Ishikawa (cell line): ENCODE data around the gene PPARG.

Experiments
- CEBPB ChIP-seq: IDR thresholded peaks from 2 replicates; pipeline ENCODE4 v1.6.1; 2012
- CREB1 ChIP-seq: IDR thresholded peaks from 2 replicates; pipeline ENCODE4 v1.6.1; 2012; ENCODE audit warnings: low read depth
- EGR1 ChIP-seq: IDR thresholded peaks from 2 replicates; pipeline ENCODE4 v1.6.1; 2012
- EP300 ChIP-seq: IDR thresholded peaks from 2 replicates; pipeline ENCODE4 v1.6.1; 2012; ENCODE audit warnings: borderline replicate concordance
- FOXM1 ChIP-seq: IDR thresholded peaks from 2 replicates; pipeline ENCODE4 v1.6.1; 2012; ENCODE audit warnings: low read depth, borderline replicate concordance
- NFIC ChIP-seq: IDR thresholded peaks from 2 replicates; pipeline ENCODE4 v1.6.1; 2012
- RAD21 ChIP-seq: IDR thresholded peaks from 2 replicates; pipeline ENCODE4 v1.6.1; 2012; ENCODE audit warnings: low read depth
- REST ChIP-seq: IDR thresholded peaks from 2 replicates; pipeline ENCODE4 v1.6.1; 2012; ENCODE audit warnings: low read depth, mild to moderate bottlenecking
- TAF1 ChIP-seq: IDR thresholded peaks from 2 replicates; pipeline ENCODE4 v1.6.1; 2012; ENCODE audit warnings: low read depth, mild to moderate bottlenecking
- TCF12 ChIP-seq: IDR thresholded peaks from 2 replicates; pipeline ENCODE4 v1.6.1; 2012; ENCODE audit warnings: low read depth
- TEAD4 ChIP-seq: IDR thresholded peaks from 2 replicates; pipeline ENCODE4 v1.6.1; 2012
- USF1 ChIP-seq: IDR thresholded peaks from 2 replicates; pipeline ENCODE4 v1.6.1; 2012
- YY1 ChIP-seq: IDR thresholded peaks from 2 replicates; pipeline ENCODE4 v1.6.1; 2012; ENCODE audit warnings: low read depth
- ZBTB7A ChIP-seq: IDR thresholded peaks from 2 replicates; pipeline ENCODE4 v1.6.1; 2012; ENCODE audit warnings: low read depth
- TF ChIP-seq, protein P1 (sequence below): IDR thresholded peaks from 2 replicates; pipeline ENCODE4 v1.6.1; 2012

Gene PPARG

GRCh38 chr3:12462159-12462947 lies 173.5 kb downstream of the PPARG start:
- TF ChIP-seq CREB1 (no peak), TCF12 (no peak), ZBTB7A (no peak), NFIC (no peak), EGR1 (no peak)

GRCh38 chr3:12463686-12464085 lies 174.8 kb downstream of the PPARG start:
- TF ChIP-seq ZBTB7A (no peak), CEBPB (no peak), REST (no peak), TCF12 (no peak), USF1 (no peak), TEAD4 (no peak), CREB1 (no peak), RAD21 (no peak), TAF1 (no peak), EP300 (no peak), FOXM1 (no peak), EGR1 (no peak), YY1 (no peak), NFIC (no peak)
- TF ChIP-seq, protein P1, sequence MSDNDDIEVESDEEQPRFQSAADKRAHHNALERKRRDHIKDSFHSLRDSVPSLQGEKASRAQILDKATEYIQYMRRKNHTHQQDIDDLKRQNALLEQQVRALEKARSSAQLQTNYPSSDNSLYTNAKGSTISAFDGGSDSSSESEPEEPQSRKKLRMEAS = no peak

- TF ChIP-seq TAF1 = no peak
- no peak for TF ChIP-seq FOXM1
- no peak for TF ChIP-seq EP300
- no peak for TF ChIP-seq TCF12
- no peak for TF ChIP-seq USF1
- TF ChIP-seq EGR1 = no peak
- TF ChIP-seq REST = no peak
- TF ChIP-seq CEBPB = no peak
- no peak for TF ChIP-seq ZBTB7A
- TF ChIP-seq RAD21 = no peak
- TF ChIP-seq NFIC = no peak
- no peak for TF ChIP-seq CREB1
- TF ChIP-seq, protein P1 = no peak
- TF ChIP-seq TEAD4 = no peak
- no peak for TF ChIP-seq YY1
Measured at GRCh38 chr3:12464181-12464580, 175.3 kb downstream of the PPARG start.

DNA sequence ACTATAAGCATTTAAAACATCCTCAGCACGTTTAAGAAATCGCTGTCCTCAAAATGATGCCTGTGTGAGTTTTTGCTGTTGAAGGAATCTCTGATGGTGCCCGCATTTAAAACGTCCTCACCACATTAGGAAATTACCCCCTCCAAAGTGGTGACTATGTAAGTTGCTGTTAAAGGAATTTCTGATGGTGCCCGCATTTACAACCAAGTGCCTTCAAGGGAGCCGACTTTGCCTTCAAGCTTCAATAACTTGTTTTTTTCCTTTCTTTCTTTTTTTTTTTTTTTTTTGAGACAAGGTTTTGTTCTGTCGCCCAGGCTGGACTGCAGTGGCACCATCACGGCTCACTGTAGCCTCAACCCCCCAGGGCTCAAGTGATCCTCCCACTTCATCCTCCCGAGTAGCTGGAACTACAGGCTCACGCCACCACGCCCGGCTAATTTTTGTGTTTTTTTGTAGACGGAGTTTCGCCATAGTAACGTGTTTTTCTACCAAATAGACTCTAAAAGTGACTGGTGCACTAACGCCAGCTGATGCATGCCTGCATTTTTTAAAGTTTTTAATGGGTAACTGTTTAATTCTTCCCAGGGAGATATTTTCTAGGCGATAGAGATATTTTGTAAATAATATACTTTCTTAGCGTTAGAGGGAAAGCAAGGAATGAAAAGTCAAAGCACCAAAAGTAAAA lies 176.4 kb downstream of the PPARG start:
- TF ChIP-seq YY1 (no peak), CREB1 (no peak), USF1 (no peak), TCF12 (no peak)

GRCh38 chr3:12465836-12466225 lies 177.0 kb downstream of the PPARG start:
- TF ChIP-seq USF1 (no peak), ZBTB7A (no peak), FOXM1 (no peak), YY1 (no peak), CREB1 (no peak), RAD21 (no peak), REST (no peak), CEBPB (no peak), TAF1 (no peak), TCF12 (no peak), EGR1 (no peak), NFIC (no peak), TEAD4 (no peak), EP300 (no peak)
- TF ChIP-seq, protein P1 = no peak
